Activated naive CD4-positive, alpha-beta T cell treated with anti-CD3 and anti-CD28 coated beads for 36 hours (primary cell): ENCODE results near the gene PEMT. TPM values are rescaled to one million over a fixed set of nuclear protein-coding genes. Genes with fewer than 3 reads are reported as not detected.

Experiments used
- CTCF ChIA-PET: fragments of 350-600 bp; sonication (Branson Sonifier 250); formaldehyde crosslinking; loops from one replicate; lab custom pipeline; 2021; ENCODE audit warnings: antibody characterized with exemption; lab: Charles Lee
- DNase-seq: peaks from one replicate; pipeline ENCODE4 v3.0.0-alpha.2; 2020
- H3K27ac Mint-ChIP-seq: one replicate; pipeline ENCODE4 v1.8.0; 2021; ENCODE audit warnings: mild to moderate bottlenecking, mixed read lengths
- H3K27me3 Mint-ChIP-seq: one replicate; pipeline ENCODE4 v1.8.0; 2021; ENCODE audit warnings: low read depth, mixed read lengths
- H3K36me3 Mint-ChIP-seq: one replicate; pipeline ENCODE4 v1.8.0; 2021; ENCODE audit warnings: low read depth, mixed read lengths
- H3K4me1 Mint-ChIP-seq: one replicate; pipeline ENCODE4 v1.8.0; 2021; ENCODE audit warnings: low read depth, mixed read lengths
- H3K4me3 Mint-ChIP-seq: one replicate; pipeline ENCODE4 v1.8.0; 2021; ENCODE audit warnings: mild to moderate bottlenecking, moderate library complexity, mixed read lengths
- H3K9me3 Mint-ChIP-seq: one replicate; pipeline ENCODE4 v1.8.0; 2021; ENCODE audit warnings: mixed read lengths
- intact Hi-C: fragments of 100-400 bp; cut with micrococcal nuclease; formaldehyde crosslinking; loops from one replicate; pipeline ENCODE4 v1.15.1; 2023
- total RNA-seq, 2 experiments: library from RNA; stranded (reverse); gene quantifications; one replicate each; pipeline ENCODE4 v1.2.3, GENCODE V29; 2021

The PEMT gene
- total RNA-seq, 2 experiments from 2014 or later, result 33.7 to 35.6 TPM

- H3K36me3 Mint-ChIP-seq, result no peaks in the 10 kb centered on the region
- no peaks in the 10 kb centered on the region for H3K9me3 Mint-ChIP-seq
- intact Hi-C loops, result no loop called here
- no peak overlapping the region for H3K27ac Mint-ChIP-seq
- DNase-seq, result no peak
- H3K4me1 Mint-ChIP-seq, result no peaks in the 10 kb centered on the region
- no peak overlapping the region for H3K4me3 Mint-ChIP-seq
- CTCF ChIA-PET, result no interaction called here
- H3K27me3 Mint-ChIP-seq, result no peaks in the 10 kb centered on the region
Measured at GRCh38 chr17:17510456-17511292, 80.8 kb downstream of the PEMT start.

DNA sequence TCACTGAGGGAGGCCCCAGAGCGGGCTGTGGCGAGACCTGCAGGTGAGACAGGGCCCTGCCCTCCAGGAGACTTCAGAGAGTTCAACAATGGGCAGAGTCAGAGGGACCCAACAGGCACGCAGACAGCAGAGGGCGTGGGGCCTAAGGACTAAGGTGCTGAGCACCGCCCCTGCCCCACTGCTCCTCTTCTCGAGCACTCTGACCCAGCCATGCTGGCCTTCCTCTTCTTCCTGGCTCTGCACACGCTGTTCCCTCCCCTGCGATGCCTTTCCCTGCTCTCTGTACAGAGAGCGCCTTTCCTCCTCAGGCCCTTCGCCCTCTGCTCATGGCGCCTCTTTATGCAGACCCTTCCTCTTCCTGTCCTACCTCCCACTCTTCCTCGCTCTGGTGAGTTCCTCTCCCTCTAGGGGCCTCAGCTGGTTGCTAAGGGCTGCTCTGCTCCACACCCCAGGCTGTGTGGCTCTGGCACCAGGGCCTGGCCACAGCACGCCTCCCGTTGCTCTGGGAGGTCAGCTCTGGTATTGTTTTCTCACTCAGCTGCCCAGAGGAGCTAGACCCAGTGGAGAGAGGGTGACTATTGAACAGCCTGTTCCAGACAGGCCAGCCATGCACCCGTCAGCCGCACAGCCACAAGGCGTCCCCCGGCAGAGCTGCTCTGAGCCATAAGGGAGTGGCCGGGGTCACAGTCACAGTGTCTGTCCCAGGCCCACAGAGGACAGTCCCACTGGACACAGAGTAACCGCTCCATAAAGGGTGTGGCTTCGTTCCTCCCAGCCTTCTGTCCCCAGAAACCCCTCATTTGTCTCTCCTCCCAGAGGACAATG lies 81.7 kb downstream of the PEMT start:
- Mint-ChIP-seq H3K9me3 (no peaks in the 10 kb centered on the region), H3K27me3 (no peaks in the 10 kb centered on the region), H3K4me1 (no peaks in the 10 kb centered on the region), H3K27ac (no peak overlapping the region), H3K36me3 (no peaks in the 10 kb centered on the region), H3K4me3 (no peak overlapping the region)
- intact Hi-C loops, result no loop called here
- CTCF ChIA-PET, result interaction anchor here (0.7 kb wide), 1 partner anchor 14 kb away, joined by 3 read pairs; the partner anchor contains the start of gene RASD1
- DNase-seq, result no peak

- Mint-ChIP-seq H3K4me1 (no peaks in the 10 kb centered on the region), H3K4me3 (no peak overlapping the region), H3K27ac (no peak overlapping the region), H3K9me3 (no peaks in the 10 kb centered on the region), H3K27me3 (no peaks in the 10 kb centered on the region), H3K36me3 (no peaks in the 10 kb centered on the region)
- CTCF ChIA-PET, result interaction anchor here (0.8 kb wide), 1 partner anchor 133 kb away, joined by 4 read pairs; no protein-coding TSS in a partner anchor
- intact Hi-C loops, result no loop called here
- no peak for DNase-seq
Measured at GRCh38 chr17:17508646-17509591, 82.6 kb downstream of the PEMT start.

- H3K9me3 Mint-ChIP-seq, result no peaks in the 10 kb centered on the region
- H3K4me1 Mint-ChIP-seq, result no peaks in the 10 kb centered on the region
- H3K27ac Mint-ChIP-seq, result no peak overlapping the region
- H3K36me3 Mint-ChIP-seq, result no peaks in the 10 kb centered on the region
- no peaks in the 10 kb centered on the region for H3K27me3 Mint-ChIP-seq
- no peak for DNase-seq
- H3K4me3 Mint-ChIP-seq, result no peak overlapping the region
- CTCF ChIA-PET, result interaction anchor here (1.8 kb wide), 1 partner anchor 11 kb away, joined by 9 read pairs; the partner anchor contains the start of gene RASD1
- intact Hi-C loops, result no loop called here
Measured at GRCh38 chr17:17508019-17508535, 83.4 kb downstream of the PEMT start.

GRCh38 chr17:17507465-17508011 lies 84.0 kb downstream of the PEMT start:
- intact Hi-C loops, result no loop called here
- no peaks in the 10 kb centered on the region for H3K36me3 Mint-ChIP-seq
- H3K27ac Mint-ChIP-seq, result no peak overlapping the region
- H3K4me3 Mint-ChIP-seq, result no peak overlapping the region
- H3K4me1 Mint-ChIP-seq, result no peaks in the 10 kb centered on the region
- no peaks in the 10 kb centered on the region for H3K27me3 Mint-ChIP-seq
- CTCF ChIA-PET, result interaction anchor here (0.9 to 1.8 kb wide), 2 partner anchors 11 to 61 kb away, joined by 3 to 9 read pairs; partner anchors contain the start of gene RASD1
- H3K9me3 Mint-ChIP-seq, result no peaks in the 10 kb centered on the region
- no peak for DNase-seq

GRCh38 chr17:17506893-17507464 lies 84.5 kb downstream of the PEMT start:
- Mint-ChIP-seq H3K36me3 (no peaks in the 10 kb centered on the region), H3K27ac (no peak overlapping the region), H3K4me1 (no peaks in the 10 kb centered on the region), H3K9me3 (no peaks in the 10 kb centered on the region), H3K4me3 (no peak overlapping the region), H3K27me3 (no peaks in the 10 kb centered on the region)
- CTCF ChIA-PET, result interaction anchor here (0.6 to 1.8 kb wide), 3 partner anchors 10 to 107 kb away, joined by 3 to 9 read pairs (median 3); partner anchors contain the start of gene RASD1
- DNase-seq, result no peak
- intact Hi-C loops, result no loop called here

GRCh38 chr17:17506181-17506741 lies 85.2 kb downstream of the PEMT start:
- Mint-ChIP-seq H3K4me1 (no peaks in the 10 kb centered on the region), H3K36me3 (no peaks in the 10 kb centered on the region), H3K4me3 (no peak overlapping the region), H3K9me3 (no peaks in the 10 kb centered on the region), H3K27ac (no peak overlapping the region), H3K27me3 (no peaks in the 10 kb centered on the region)
- CTCF ChIA-PET, result interaction anchor here (0.6 to 2.3 kb wide), 3 partner anchors 9 to 108 kb away, joined by 3 to 9 read pairs (median 9); partner anchors contain the start of gene RASD1
- no peak for DNase-seq
- intact Hi-C loops, result no loop called here

- CTCF ChIA-PET, result interaction anchor here (1.3 to 2.3 kb wide), 2 partner anchors 9 to 63 kb away, joined by 4 to 9 read pairs; partner anchors contain the start of gene RASD1
- no peak for DNase-seq
- intact Hi-C loops, result no loop called here
- Mint-ChIP-seq H3K36me3 (no peaks in the 10 kb centered on the region), H3K4me3 (no peak overlapping the region), H3K9me3 (no peaks in the 10 kb centered on the region), H3K4me1 (no peaks in the 10 kb centered on the region), H3K27me3 (no peaks in the 10 kb centered on the region), H3K27ac (no peak overlapping the region)
Measured at GRCh38 chr17:17505610-17506171, 85.8 kb downstream of the PEMT start.

- Mint-ChIP-seq H3K27ac (no peak overlapping the region), H3K4me1 (no peaks in the 10 kb centered on the region), H3K27me3 (no peaks in the 10 kb centered on the region), H3K4me3 (no peak overlapping the region), H3K36me3 (no peaks in the 10 kb centered on the region), H3K9me3 (no peaks in the 10 kb centered on the region)
- no peak for DNase-seq
- CTCF ChIA-PET, result interaction anchor here (1.3 to 2.3 kb wide), 2 partner anchors 9 to 64 kb away, joined by 4 to 9 read pairs; partner anchors contain the start of gene RASD1
- intact Hi-C loops, result no loop called here
Measured at GRCh38 chr17:17505151-17505550, 86.4 kb downstream of the PEMT start.

- DNase-seq, result no peak
- intact Hi-C loops, result no loop called here
- H3K4me1 Mint-ChIP-seq, result no peaks in the 10 kb centered on the region
- no peak overlapping the region for H3K4me3 Mint-ChIP-seq
- no peak overlapping the region for H3K27ac Mint-ChIP-seq
- no peaks in the 10 kb centered on the region for H3K9me3 Mint-ChIP-seq
- no peaks in the 10 kb centered on the region for H3K36me3 Mint-ChIP-seq
- CTCF ChIA-PET, result interaction anchor here (1.3 to 2.3 kb wide), 2 partner anchors 8 to 64 kb away, joined by 4 to 9 read pairs; partner anchors contain the start of gene RASD1
- H3K27me3 Mint-ChIP-seq, result no peaks in the 10 kb centered on the region
Measured at GRCh38 chr17:17504341-17505140, 87.0 kb downstream of the PEMT start.
